Measurements from ENCODE around the gene KLHL29. TPM values are rescaled to one million over a fixed set of nuclear protein-coding genes. Genes with fewer than 3 reads are reported as not detected.

KLHL29 gene
- polyA plus RNA-seq, 3 donors = 11.8 to 16.7 (median 15.2) TPM

DNA sequence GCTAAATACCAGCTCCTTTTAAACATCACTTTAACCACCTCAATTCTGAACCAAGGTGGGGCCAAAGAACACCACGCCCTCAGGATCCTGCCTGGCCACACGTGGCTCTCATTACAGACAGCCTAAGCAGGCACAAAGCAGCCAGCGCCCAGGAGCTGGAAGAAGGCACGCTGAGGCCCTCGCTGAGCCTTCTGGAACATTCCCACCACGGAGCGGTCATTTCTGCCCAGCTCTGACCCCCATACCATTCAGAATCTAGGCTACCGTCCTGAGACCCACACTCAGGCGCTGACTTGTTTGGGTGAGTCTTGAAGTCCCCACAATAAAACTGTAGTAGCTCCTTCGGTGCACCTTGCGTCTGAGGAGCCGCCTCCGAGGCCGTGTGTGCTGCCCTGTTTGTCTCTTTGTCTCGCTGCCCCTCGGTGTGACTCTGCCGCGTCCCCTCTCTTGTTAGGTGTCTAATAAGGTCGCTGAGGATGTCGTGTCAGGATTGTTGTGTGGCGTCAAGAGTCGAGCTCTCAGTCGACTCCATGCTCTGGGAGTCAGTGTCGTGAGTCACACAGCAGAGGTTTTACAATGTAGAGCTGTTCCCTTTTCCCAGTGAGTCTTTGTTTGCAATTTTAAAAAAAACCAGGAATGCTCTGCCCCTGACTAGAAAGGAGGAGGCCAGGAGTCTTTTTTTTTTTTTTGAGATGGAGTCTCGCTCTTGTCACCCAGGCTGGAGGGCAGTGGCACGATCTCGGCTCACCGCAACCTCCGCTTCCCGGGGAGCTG lies 242.4 kb downstream of the KLHL29 start:
- no peak for DNase-seq

DNA sequence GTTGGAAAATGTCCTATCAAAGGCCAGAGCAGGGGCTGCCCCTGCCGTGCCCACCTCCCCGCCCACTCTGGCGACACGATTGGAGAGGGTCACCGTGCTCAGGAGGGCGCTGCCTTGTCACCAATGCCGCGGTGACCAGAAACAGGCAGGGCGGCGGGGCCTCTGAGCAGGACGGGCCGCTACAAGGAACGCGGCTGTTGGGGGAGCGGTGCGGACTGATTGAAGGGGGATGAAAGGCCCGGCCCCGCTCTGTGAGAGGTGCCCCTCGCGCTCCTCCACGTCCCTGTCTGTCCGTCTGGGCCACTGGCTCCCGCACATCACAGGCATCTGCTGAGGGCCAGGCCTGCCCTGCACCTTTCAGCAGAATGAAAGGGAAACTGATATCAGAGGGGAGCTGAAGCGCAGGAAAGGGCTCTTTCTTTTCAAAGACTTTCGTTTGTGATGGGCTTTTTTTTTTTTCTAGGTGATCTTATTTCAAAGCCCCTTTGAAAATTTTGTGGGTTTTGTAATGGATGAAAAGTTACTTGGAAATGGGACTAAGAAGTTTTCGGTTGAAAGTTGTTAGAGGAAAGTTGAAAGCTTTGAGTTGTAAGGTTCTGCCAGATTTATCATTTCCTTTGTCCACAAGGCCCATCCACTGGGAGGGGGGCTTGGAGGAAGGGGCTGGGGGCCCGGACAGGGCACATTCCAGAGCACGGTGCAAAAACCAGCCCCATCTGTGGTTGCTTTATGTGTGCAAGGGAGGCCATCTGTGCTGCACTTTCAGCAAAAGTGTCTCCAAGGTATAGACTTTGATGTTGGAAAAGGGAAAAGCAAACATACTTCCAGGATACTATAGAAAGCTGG lies 244.2 kb downstream of the KLHL29 start:
- DNase-seq = no peak

DNA sequence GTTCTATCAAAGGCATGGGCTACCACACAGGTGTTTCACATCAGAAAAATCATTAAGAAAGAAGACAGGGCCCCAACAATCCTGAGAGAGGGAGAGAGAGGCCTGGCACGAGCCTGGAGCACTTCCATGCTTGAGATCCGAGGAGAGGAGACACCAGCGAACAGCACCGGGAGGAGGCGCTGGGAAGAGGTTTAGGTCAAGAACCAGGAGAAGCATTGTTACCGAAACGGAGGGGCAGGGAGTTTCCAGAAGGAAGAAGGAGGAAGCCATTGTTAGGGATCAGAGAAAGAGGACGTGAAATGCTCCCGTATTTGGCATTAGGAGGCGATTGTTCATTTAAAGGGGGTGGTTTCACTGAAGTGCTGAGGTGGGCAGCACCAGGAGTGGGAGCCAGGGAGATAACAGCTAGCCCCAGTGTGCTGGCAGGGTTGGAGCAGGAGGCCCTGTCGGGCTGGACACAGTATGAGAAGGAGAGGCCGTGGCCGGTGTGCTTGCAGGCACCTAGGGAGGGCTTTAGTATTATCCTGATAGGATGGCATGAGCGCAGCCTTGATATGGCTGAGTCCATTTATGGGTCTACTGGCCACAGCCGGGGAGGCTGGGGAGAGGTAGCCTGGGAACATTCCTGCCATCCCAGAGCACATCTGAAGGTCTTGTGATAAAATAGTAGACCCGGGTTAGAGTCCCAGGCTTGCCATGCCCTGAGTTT lies 244.9 kb downstream of the KLHL29 start:
- no peak for DNase-seq

DNA sequence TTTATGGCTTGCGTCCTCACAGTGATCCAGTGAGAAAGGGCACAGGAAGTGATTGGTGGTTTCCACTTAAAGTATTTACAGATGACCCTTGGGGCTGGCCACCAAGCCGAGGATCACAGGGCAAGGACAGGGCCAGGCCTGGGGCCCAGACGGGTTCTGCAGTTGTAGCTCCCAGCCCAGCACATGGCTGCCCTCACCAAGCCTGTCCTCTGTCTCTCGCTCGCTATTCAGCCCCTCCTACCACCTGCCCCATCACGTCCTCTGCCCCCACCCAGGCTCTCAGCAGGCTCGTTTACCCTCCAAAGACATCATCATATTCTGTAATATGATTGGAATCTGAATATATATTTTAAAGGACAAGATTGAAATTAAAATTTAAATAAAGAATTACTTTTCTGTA lies 246.0 kb downstream of the KLHL29 start:
- no peak for DNase-seq

DNA sequence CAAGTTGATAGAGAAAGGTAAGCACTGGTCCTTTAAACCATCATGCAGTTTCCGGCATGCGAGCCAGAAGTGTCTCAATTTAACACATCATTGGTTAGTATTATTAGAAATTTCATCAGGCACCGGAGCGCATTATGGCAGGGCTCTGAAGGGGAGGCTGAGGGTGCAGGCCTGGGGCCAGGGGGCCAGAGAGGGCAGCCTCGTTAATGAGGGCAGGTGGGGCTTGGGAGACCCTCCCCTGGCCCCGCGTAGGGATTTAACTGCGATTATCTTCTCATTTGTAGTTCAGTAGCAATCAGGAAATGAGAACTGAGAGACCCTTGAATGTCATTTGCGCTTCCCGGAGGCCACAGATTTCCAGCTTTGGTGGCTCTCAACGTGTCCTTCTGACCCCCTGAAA lies 246.4 kb downstream of the KLHL29 start:
- no peak for DNase-seq

DNA sequence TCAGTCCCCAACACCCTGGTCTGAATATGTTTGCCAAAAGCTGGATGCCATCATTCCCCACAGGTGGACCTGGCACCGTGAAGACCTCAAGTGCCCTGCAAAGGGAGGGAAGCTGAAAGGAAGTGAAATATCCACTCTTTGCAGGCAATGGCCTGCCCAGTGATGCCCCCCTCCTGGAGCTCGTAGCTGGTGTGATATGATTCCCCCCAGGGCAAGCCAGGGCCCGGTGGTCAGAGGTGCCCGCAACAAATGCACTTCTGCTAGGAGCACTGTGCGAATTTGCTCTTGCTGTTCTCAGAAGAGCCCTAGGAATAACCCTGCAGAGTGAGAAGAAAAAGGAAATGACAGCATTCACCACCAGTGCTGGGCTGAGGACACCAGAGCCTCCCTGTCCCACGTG lies 247.4 kb downstream of the KLHL29 start:
- DNase-seq = no peak

DNA sequence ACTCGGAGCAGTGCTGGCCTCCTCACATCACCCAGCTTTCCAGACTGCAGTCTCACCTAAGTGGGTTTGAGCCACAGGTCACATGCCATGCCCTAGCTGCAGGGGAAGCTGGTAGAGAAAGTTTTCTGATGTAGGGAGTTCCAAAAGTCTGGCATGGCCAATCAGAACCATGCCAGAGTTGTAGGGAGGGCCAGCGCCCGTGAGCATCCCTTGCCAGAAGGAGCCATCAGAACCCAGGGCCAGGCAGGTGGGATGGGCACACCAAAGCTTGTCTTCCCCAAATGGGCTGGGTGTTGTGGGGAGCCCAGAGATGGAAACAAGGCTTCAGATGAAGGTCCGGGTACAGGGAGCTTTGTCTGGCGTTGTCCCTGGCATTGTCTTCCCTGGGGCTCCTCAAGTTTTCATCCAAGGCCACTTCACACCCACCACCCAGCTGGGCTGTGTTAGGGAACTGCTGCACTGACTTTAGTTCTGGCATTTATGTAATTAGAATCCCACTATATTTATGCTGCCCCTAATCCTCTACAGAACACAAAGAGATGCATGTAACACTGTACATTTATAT lies 247.9 kb downstream of the KLHL29 start:
- DNase-seq = no peak

DNA sequence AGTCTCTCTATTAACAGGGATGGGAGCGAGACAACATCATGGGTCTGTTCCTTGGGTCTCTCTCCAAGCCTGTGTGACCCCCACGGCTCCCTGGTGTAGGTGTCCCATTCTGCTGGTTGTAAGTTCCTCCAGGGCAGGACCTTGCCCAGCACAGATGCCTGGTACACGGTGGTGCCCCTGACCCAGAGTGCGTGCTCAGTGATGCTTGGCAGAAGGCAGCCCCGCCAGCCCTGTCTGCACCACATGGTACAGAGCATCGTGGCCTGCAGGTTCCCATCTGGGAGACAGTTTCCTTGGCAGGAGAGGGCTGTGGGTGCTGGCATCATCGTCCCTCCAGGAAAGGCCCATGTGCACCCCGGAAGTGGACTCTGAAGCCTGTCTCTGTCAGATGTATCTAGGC lies 249.0 kb downstream of the KLHL29 start:
- no peak for DNase-seq

DNA sequence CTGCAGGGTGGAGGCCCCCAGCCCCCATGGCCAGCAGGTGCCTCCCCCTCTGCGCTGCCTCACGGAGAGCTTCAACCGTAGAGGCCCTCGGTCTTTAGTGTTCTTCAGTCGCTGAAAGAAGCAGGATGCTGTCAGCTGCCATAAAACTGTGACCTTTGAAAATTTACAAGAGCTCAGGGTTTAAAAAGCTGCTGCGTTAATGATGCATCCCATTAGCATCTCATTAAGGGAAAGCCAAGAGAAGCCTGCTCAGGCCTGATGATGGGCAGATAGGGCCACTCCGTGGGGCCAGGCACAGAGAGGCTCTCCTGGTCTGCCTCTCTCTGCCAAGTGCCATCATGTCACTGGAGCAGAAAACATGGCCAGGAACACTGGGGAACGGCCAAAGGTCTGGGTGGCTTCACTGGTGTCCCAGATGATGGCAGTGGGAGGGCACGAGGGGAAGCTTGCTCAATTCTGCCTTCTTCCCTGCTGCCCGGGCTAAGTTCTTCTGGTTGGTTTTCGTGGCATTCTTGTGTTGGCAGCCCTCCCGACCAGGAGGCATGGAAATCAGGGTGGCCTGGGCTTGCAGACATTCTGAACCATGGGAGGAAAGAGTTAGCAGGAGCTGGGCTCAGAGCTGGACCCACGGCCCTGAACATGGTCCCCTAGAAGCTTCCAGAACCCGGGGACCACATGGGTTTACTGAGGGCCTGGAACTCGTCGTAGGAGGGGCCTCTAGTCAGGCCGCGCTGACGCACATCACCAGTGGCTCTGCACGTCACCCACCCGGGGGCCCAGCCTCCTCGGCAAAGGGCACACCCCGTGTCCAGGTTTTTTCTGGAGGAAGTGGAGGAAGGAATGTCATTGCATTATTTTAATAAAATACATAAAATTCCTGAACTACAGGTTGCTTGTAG lies 250.7 kb downstream of the KLHL29 start:
- DNase-seq = no peak

DNA sequence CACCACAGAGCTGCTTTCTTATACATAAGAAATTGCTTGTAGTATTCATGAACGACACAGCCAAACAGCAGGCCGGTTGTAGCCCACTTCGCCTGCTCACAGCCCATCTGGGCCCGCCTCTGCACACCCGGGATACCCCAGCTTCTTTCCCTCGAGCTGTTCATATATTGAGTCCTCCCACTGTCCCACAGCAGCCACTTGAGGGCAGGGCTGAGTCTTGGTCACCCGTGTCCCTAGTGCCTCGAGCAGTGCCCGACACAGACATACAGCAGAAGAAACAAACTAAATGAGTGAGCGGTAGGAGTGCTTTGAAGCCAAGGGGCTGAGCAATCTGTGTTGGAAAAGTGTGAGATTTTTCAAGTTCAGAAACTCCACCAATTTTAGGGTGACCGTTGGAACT lies 251.4 kb downstream of the KLHL29 start:
- DNase-seq = no peak

DNA sequence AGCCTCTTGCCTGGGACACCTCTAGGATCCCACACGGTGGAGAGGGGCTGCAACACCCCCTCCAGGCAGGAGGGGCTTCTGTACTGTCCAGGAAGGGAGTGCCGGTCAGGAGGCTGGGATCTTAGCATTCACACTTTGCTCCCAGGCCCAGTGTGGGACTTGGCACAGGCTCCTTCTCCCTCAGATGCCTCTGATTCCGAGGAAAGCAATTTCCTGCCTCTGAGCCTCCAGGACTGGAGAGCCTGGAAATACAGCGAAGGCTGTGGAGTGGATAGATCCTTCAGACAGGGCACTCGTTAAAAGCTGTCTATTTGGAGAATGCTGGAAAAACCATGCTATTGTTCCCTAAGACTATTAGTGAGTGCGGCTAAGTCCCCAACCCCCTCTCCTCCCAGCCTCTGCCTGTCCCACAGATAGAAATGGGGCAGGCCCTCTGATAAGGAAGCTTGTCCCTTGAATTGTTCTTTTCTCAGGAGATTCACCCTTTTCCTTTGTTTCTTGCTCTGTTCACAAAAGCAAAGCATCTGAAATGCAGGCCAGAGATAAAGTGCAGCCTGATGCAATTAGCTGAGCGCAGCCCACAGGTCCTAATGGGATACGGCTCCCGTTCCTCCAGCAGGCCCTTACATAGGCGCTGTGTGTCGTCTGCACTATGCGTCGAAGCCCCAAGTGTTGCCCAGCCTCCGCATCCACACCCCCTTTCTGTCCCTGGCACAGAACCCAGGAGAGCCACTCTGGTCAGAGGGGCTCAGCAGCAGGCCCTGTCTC lies 252.2 kb downstream of the KLHL29 start:
- DNase-seq = no peak

DNA sequence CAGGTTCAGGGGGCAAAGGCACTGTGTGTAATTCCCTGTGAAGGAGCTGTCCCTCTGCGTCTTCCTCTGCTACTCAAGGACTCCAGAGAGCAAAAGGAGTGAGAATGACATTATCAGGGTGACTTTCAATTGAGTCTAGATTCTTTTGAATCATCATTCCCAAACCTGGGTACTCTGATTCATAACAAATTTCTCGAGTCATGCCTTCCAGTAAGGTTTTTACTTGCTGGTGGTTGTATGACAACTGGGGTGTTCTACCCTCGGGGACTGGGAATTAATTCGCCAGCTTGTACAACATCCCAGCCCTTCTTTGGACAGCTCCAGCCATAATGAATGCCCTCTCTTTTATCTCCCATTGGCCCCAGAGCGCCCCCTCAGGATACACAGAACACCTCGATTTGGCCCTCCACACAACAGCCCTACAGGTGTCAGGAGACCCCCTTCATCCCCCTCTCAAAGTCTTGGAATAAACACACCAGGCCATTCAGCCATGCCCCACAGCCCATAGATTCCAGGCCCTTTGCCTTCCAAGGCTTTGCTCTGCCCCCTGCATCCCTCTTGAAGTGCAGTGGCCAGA lies 254.5 kb downstream of the KLHL29 start:
- DNase-seq = no peak

DNA sequence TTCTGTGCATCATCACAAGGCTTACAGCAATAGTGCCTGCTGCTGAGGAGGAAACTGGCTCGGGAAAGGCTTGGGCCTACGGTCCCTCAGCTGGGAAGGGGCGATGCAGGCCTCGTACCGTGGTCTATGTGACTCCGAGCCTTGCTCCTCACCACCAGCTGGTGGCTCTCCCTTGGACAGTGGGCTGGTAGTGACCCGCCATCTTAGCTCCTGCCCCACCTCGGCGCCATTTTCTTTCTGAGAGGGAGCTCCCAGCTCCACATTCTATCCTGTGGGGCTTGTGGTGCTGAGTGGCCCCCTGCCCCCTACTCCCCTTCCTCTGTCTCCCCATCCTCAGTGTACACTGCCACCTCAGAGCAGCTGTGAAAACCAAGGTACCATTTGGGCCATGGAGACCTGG lies 255.7 kb downstream of the KLHL29 start:
- DNase-seq = no peak

DNA sequence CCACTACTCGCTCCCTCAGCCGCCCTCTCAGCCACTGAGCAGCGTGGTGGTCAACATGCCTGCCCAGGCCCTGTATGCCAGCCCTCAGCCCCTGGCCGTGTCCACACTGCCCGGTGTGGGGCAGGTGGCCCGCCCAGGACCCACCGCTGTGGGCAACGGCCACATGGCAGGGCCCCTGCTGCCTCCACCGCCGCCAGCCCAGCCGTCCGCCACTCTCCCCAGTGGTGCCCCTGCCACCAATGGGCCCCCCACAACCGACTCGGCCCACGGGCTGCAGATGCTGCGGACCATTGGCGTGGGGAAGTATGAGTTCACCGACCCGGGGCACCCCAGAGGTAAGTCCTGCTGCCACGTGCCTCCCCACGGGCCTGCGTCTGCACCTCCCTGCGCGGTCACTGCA lies 257.5 kb downstream of the KLHL29 start:
- no peak for DNase-seq

DNA sequence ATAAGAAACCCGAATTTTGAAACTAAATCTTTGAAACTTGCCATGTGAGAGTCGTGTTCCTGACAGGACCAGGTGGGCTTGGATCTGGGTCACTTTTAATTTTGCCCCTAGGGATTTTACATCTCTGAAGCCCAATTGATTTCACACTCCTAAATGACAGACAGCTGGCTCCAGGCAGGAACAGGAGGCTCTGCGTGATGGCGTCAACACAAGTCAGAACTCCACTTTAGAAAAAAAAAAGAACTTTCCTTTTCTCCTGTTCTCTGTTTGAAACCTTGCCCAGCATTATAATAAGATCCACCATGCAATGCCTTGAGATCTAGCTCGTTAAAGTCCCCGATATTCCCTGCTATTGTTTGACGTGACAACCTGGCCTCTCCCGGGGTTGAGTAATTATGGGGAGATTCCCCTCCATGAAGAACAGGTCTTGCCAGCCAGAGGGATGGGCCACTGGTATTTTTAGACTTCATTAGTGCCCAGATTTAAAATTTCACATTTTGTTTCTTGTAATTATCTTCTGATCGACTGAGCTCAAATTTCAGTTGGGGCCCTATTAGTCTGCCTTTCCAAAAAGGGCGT lies 260.3 kb downstream of the KLHL29 start:
- DNase-seq = no peak

DNA sequence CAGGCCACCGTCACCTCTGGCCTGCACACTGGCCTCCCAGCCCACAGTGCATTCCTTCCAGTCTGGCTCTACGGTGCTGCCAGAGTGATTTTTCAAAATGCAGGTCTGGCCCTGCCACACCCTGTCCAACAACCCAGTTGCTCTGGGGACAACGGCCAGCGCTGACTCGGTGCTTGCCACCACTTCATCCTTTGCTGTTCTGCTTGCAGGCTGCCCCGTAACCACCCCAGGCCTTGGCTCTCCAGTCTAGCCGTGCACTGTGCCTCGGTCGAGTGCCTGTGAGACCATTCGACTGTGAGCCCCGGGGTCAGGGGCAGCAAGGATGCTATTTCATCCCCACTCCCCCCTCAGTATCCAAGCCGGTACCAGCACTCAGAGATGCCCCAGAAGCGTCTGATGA lies 262.6 kb downstream of the KLHL29 start:
- no peak for DNase-seq

DNA sequence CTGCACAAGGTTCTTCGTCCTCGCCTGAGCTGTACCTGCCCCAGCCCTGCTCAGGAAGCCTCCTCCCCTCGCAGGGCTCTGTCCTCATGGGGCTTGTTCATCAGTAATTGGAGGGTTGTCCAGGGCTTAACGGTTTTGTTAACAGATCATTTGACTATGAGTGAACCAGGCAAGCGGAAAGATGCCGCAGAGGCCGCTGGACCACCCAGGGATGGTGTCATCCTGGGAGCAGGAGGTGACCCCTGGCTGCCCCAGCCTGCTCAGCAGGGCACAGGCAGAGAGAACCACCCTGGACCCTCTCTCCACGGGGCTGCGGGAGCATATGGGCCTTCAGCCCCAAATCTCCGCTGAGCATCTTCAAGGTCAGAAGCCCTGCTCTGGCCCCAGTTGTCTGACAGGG lies 264.3 kb downstream of the KLHL29 start:
- DNase-seq = no peak

DNA sequence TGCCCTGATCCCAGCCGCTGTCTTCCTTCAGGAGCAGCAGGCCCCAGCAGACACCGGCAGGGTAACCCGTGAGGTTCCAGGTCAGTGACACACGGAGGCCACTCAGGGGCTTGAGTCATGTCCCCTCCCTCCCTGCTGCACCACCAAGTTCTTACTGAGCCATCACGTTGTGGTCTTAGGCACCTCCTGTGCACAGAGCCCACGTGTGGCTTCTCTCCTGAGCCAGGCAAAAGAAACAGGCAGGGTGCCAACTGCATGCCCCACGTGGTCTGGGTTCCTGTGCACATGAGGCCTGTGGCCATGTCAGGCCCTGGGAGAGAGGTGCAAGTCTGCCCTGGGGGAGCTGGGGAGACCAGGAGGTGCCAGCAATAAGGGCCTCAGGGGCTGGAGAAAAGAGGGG lies 264.8 kb downstream of the KLHL29 start:
- no peak for DNase-seq

DNA sequence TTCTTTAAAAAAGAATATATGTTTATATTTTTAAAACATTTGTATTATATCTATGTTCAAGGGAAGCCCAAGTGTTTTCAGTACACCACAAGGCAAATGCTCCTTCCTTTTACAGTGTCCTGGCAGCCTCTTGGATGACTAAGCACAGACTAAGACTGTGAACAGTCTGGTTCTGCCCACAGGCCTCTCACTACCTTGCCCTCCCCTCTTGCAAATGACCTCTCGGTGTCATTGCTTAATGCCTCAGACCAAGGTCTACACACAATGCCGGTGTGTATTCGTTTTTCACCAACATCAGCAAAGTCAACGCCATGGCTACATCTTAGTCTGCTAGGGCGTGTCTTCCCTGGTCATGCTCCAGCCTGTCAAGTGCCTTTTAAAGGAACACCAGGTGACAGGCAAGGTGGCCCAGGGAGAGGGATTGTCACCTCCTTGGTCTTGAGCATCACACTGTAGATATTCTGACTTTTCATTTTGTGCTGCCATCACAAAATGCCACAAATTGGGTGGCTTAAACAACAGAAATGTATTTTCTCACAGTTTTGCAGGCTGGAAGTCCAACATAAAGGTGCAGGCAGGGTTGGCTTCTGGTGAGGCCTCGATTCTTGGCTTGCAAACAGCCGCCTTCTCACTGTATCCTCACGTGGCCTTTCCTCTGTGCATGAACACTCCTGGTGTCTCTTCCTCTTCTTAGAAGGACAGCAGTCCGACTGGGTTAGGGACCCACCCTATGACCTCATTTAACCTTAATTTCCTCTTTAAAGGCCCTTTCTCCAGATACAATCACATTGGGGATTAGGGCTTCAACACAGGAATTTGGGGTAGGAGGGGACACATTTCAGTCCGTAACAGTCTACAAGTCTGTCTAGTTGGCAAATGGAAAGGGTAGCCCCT lies 266.5 kb downstream of the KLHL29 start:
- DNase-seq = no peak

Measured in renal pelvis (tissue), 4 donors.